Gastrocnemius medialis (tissue), 4 donors: Measurements from ENCODE around the gene LPIN1.

Source experiments
- POLR2A ChIP-seq, 2 donors: fragments of 450-650 bp; IDR thresholded peaks; one replicate each; pipeline ENCODE4 v1.6.1; 2017; ENCODE audit warnings: antibody characterized with exemption in 2 of 2, mild to moderate bottlenecking in 2 of 2, moderate library complexity in 2 of 2
- TF ChIP-seq, protein P1 (sequence below), 5 experiments: fragments of 450-650 bp in 3 of 5; fragments of 200-600 bp in 2 of 5; sonication (generic) in 2 of 5; IDR thresholded peaks in 4 of 5; conservative IDR thresholded peaks in 1 of 5; 1 replicate in 4 of 5; 2 replicates in 1 of 5; pipeline ENCODE4 v1.5.1; 2016 to 2019; ENCODE audit warnings: antibody characterized with exemption in 5 of 5, mild to moderate bottlenecking in 3 of 5, moderate library complexity in 3 of 5

- no peak for TF ChIP-seq POLR2A (IDR thresholded peaks at IDR 0.05)
- TF ChIP-seq, protein P1, sequence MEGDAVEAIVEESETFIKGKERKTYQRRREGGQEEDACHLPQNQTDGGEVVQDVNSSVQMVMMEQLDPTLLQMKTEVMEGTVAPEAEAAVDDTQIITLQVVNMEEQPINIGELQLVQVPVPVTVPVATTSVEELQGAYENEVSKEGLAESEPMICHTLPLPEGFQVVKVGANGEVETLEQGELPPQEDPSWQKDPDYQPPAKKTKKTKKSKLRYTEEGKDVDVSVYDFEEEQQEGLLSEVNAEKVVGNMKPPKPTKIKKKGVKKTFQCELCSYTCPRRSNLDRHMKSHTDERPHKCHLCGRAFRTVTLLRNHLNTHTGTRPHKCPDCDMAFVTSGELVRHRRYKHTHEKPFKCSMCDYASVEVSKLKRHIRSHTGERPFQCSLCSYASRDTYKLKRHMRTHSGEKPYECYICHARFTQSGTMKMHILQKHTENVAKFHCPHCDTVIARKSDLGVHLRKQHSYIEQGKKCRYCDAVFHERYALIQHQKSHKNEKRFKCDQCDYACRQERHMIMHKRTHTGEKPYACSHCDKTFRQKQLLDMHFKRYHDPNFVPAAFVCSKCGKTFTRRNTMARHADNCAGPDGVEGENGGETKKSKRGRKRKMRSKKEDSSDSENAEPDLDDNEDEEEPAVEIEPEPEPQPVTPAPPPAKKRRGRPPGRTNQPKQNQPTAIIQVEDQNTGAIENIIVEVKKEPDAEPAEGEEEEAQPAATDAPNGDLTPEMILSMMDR (IDR thresholded peaks at IDR 0.05 in 4 of 5, conservative IDR thresholded peaks at IDR 0.05 in 1 of 5): no peak
Observed at GRCh38 chr2:11786592-11786991, 40.2 kb downstream of the LPIN1 start.
